Calu3 (cell line): ENCODE results near the gene ANKLE2. TPM values are rescaled to one million over a fixed set of nuclear protein-coding genes. Genes with fewer than 3 reads are reported as not detected.
"Not testable (repeated sequence)": the region's sequence is repeated elsewhere in the genome, so short reads cannot be mapped to it uniquely, and the experiment has no call there.

ENCODE experiments used
- Bru-seq: library from RNA; stranded (reverse); fragments of 400-500 nt; gene quantifications from one replicate; lab custom pipeline; 2021; lab: Mats Ljungman, UMichigan
- BruChase-seq, 2 experiments: library from RNA; stranded (reverse); fragments of 400-500 nt; gene quantifications; one replicate each; lab custom pipeline; 2021; lab: Mats Ljungman, UMichigan
- BruUV-seq: library from RNA; stranded (reverse); fragments of 400-500 nt; replicated peaks from 2 replicates; lab custom pipeline; 2021; lab: Mats Ljungman, UMichigan
- CTCF ChIA-PET: fragments of 300-600 bp; sonication (Branson Sonifier 250); formaldehyde crosslinking; loops from one replicate; lab custom pipeline; 2022; ENCODE audit warnings: antibody characterized with exemption; lab: Charles Lee
- DNase-seq: peaks from one replicate; pipeline ENCODE4 v3.0.0; 2022
- H3K27ac Mint-ChIP-seq: one replicate; pipeline ENCODE4 v1.8.0; 2022; ENCODE audit warnings: mixed read lengths; ENCODE audit not compliant: unreplicated experiment
- H3K27me3 Mint-ChIP-seq: one replicate; pipeline ENCODE4 v1.8.0; 2022; ENCODE audit warnings: mixed read lengths; ENCODE audit not compliant: unreplicated experiment
- H3K36me3 Mint-ChIP-seq: one replicate; pipeline ENCODE4 v1.8.0; 2022; ENCODE audit warnings: mild to moderate bottlenecking, moderate library complexity, mixed read lengths; ENCODE audit not compliant: insufficient read depth, unreplicated experiment
- H3K4me1 Mint-ChIP-seq: one replicate; pipeline ENCODE4 v1.8.0; 2022; ENCODE audit warnings: mild to moderate bottlenecking, low read depth, mixed read lengths; ENCODE audit not compliant: unreplicated experiment
- H3K4me3 Mint-ChIP-seq: one replicate; pipeline ENCODE4 v1.8.0; 2022; ENCODE audit warnings: mild to moderate bottlenecking, low read depth, moderate library complexity, mixed read lengths; ENCODE audit not compliant: unreplicated experiment
- H3K9me3 Mint-ChIP-seq: one replicate; pipeline ENCODE4 v1.8.0; 2022; ENCODE audit warnings: low read depth, mixed read lengths; ENCODE audit not compliant: unreplicated experiment
- CTCF ChIP-seq: fragments of 200-600 bp; IDR thresholded peaks from one replicate; pipeline ENCODE4 v1.8.0; 2022; ENCODE audit warnings: antibody characterized with exemption; ENCODE audit not compliant: unreplicated experiment
- intact Hi-C: fragments of 100-400 bp; cut with micrococcal nuclease; formaldehyde crosslinking; loops from one replicate; pipeline ENCODE4 v1.10.0; 2022; ENCODE audit not compliant: unreplicated experiment
- long read RNA-seq: library from polyadenylated mRNA; stranded (forward); transcript quantifications from one replicate; pipeline ENCODE4 v2.0.0, GENCODE V29; 2022
- total RNA-seq: library from RNA; stranded (reverse); gene quantifications from 2 replicates; pipeline ENCODE4 v1.2.3, GENCODE V29; 2022

Gene ANKLE2
- 175 and 190 TPM in 2 replicates for total RNA-seq
- Bru-seq, nascent RNA: percentile 94 among the genes with signal in this experiment
- BruChase-seq, experiment 1, labeled RNA remaining after a 6-hour chase: percentile 98 among the genes with signal in this experiment
- BruChase-seq, experiment 2, labeled RNA remaining after a 2-hour chase: percentile 98 among the genes with signal in this experiment
- long read RNA-seq, full-length matches to known transcripts: 120 of 192 reads
- long read RNA-seq, partial matches to known transcripts: 29 of 192 reads
- long read RNA-seq, other reads (novel, unspliced or antisense): 43 of 192 reads

GRCh38 chr12:132761032-132761920 lies at the start of gene ANKLE2:
ANKLE2 (minus strand) TSS chr12:132761832; CDS start chr12:132761798, 34 bp downstream.
- no peak for TF ChIP-seq CTCF
- intact Hi-C loops: no loop called here
- Mint-ChIP-seq H3K36me3 (peaks cover 75% of the 10 kb centered on the region), H3K27me3 (no peaks in the 10 kb centered on the region), H3K9me3 (no peaks in the 10 kb centered on the region), H3K4me3 (peak within 1 kb of the TSS; percentile 91), H3K4me1 (peaks cover 6% of the 10 kb centered on the region), H3K27ac (peak within 1 kb of the TSS; percentile 90)
- CTCF ChIA-PET: no interaction called here
- no TSS peak for BruUV-seq
- DNase-seq: peak; percentile 65

- BruUV-seq, intact Hi-C loops: not testable (repeated sequence)
These were observed 47.8 kb upstream of the ANKLE2 start for GRCh38 chr12:132809391-132809790.

GRCh38 chr12:132807295-132808092 lies 45.9 kb upstream of the ANKLE2 start:
- DNase-seq: no peak
- Mint-ChIP-seq H3K27me3 (no peaks in the 10 kb centered on the region), H3K36me3 (peaks cover 89% of the 10 kb centered on the region), H3K9me3 (no peaks in the 10 kb centered on the region), H3K4me1 (no peaks in the 10 kb centered on the region), H3K4me3 (no peak overlapping the region), H3K27ac (no peak overlapping the region)
- TF ChIP-seq CTCF: no peak
- intact Hi-C loops: no loop called here
- CTCF ChIA-PET: interaction anchor here (0.6 kb wide), 1 partner anchor 74 kb away, joined by 4 read pairs; no protein-coding TSS in a partner anchor
- no TSS peak for BruUV-seq

More at GRCh38 chr12:132809391-132809790, 47.8 kb upstream of the ANKLE2 start:
- H3K4me1 Mint-ChIP-seq, H3K27me3 Mint-ChIP-seq, H3K9me3 Mint-ChIP-seq, H3K27ac Mint-ChIP-seq, H3K4me3 Mint-ChIP-seq, CTCF ChIA-PET: not testable (repeated sequence)
- peaks cover 86% of the 10 kb centered on the region for H3K36me3 Mint-ChIP-seq
- TF ChIP-seq CTCF: peak; percentile 40
- peak; percentile 48 for DNase-seq

DNA sequence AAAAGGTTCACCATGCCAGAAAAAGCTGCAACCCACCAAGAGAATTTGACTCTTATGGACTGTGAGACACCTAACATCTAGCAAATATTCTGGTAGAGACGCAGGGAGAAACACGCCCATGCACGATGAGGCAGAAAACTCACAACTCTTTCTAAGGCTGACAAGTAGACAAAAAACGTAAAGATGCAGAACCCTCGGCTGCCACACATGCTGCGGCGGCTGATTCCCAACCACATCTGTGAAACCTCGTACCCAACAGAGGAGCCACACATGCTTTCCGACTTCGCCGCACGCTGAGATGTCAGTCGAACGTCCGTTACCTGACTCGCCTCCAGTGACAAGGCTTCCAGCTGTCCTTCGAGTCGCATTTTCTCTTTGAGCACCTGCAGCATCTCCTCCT lies 45.2 kb upstream of the ANKLE2 start:
- intact Hi-C loops: no loop called here
- Mint-ChIP-seq H3K27ac (no peak overlapping the region), H3K4me1 (no peaks in the 10 kb centered on the region), H3K27me3 (no peaks in the 10 kb centered on the region), H3K4me3 (no peak overlapping the region), H3K9me3 (no peaks in the 10 kb centered on the region), H3K36me3 (peaks cover 88% of the 10 kb centered on the region)
- TF ChIP-seq CTCF: no peak
- CTCF ChIA-PET: no interaction called here
- no TSS peak for BruUV-seq
- DNase-seq: no peak
